Suprapubic skin (tissue), 4 donors: ENCODE results near the gene CCR9. TPM values are rescaled to one million over a fixed set of nuclear protein-coding genes. Genes with fewer than 3 reads are reported as not detected.

Source experiments
- DNase-seq, 2 donors: peaks; one replicate each; pipeline ENCODE4 v3.0.0-alpha.2; 2019; ENCODE audit warnings: low spot score in 2 of 2
- H3K27ac ChIP-seq: fragments of 200-600 bp; sonication (generic); one replicate; pipeline ENCODE4 v1.5.1; 2019
- H3K27me3 ChIP-seq: fragments of 200-600 bp; sonication (generic); one replicate; pipeline ENCODE4 v1.5.1; 2019
- H3K36me3 ChIP-seq: fragments of 200-600 bp; sonication (generic); one replicate; pipeline ENCODE4 v1.5.1; 2019
- H3K4me1 ChIP-seq: fragments of 200-600 bp; sonication (generic); one replicate; pipeline ENCODE4 v1.5.1; 2019
- H3K4me3 ChIP-seq: fragments of 200-600 bp; sonication (generic); one replicate; pipeline ENCODE4 v1.5.1; 2019; ENCODE audit warnings: mild to moderate bottlenecking
- H3K9me3 ChIP-seq: fragments of 200-600 bp; sonication (generic); one replicate; pipeline ENCODE4 v1.5.1; 2019
- CTCF ChIP-seq, 2 donors: fragments of 200-600 bp in 1 of 2; fragments of 450-650 bp in 1 of 2; sonication (generic) in 1 of 2; IDR thresholded peaks; one replicate each; pipeline ENCODE4 v1.5.1; 2016 to 2019; ENCODE audit warnings: antibody characterized with exemption in 2 of 2, mild to moderate bottlenecking in 1 of 2, moderate library complexity in 1 of 2
- EP300 ChIP-seq: sonication (generic); formaldehyde crosslinking; IDR thresholded peaks from one replicate; pipeline ENCODE4 v1.6.1; 2017; ENCODE audit warnings: antibody characterized with exemption
- POLR2A ChIP-seq, 2 donors: fragments of 450-650 bp; IDR thresholded peaks; one replicate each; pipeline ENCODE4 v1.6.1; 2017; ENCODE audit warnings: antibody characterized with exemption in 2 of 2, mild to moderate bottlenecking in 2 of 2, moderate library complexity in 2 of 2
- POLR2AphosphoS5 ChIP-seq, 3 donors: sonication (generic); formaldehyde crosslinking; IDR thresholded peaks; one replicate each; pipeline ENCODE4 v1.6.1; 2017; ENCODE audit warnings: antibody characterized with exemption in 3 of 3
- WGBS: methylation state at CpG from one replicate; pipeline ENCODE4 v1.1.5; 2018; 5-methylcytosine and 5-hydroxymethylcytosine counted together
- total RNA-seq, 4 donors: library from RNA; depleted of rRNA; stranded (reverse); fragments of >200 nt; gene quantifications; one replicate each; pipeline ENCODE4 v1.1.0, GENCODE V29; 2016

CCR9 gene
- total RNA-seq, 4 donors from 2014 or later: not detected

- no peak overlapping the region for H3K4me3 ChIP-seq
- no peaks in the 10 kb centered on the region for H3K27me3 ChIP-seq
- no peaks in the 10 kb centered on the region for H3K9me3 ChIP-seq
- H3K4me1 ChIP-seq: no peaks in the 10 kb centered on the region
- no peaks in the 10 kb centered on the region for H3K36me3 ChIP-seq
- H3K27ac ChIP-seq: no peak overlapping the region
- no peak for DNase-seq
- TF ChIP-seq EP300 (no peak), POLR2AphosphoS5 (IDR thresholded peaks at IDR 0.05) (no peak), CTCF (IDR thresholded peaks at IDR 0.05) (no peak), POLR2A (IDR thresholded peaks at IDR 0.05) (no peak)
- 72% methylated on average over 2 of the region's 2 CpGs for WGBS
Observed at GRCh38 chr3:45868213-45868612, 18.1 kb upstream of the CCR9 start.

- Histone ChIP-seq H3K9me3 (no peaks in the 10 kb centered on the region), H3K4me1 (no peaks in the 10 kb centered on the region), H3K36me3 (no peaks in the 10 kb centered on the region), H3K4me3 (no peak overlapping the region), H3K27ac (no peak overlapping the region), H3K27me3 (no peaks in the 10 kb centered on the region)
- TF ChIP-seq POLR2AphosphoS5 (IDR thresholded peaks at IDR 0.05) (no peak), CTCF (IDR thresholded peaks at IDR 0.05) (no peak)
- DNase-seq: no peak
- WGBS: 64% methylated on average over 2 of the region's 2 CpGs
Observed at GRCh38 chr3:45868650-45869049, 17.7 kb upstream of the CCR9 start.

DNA sequence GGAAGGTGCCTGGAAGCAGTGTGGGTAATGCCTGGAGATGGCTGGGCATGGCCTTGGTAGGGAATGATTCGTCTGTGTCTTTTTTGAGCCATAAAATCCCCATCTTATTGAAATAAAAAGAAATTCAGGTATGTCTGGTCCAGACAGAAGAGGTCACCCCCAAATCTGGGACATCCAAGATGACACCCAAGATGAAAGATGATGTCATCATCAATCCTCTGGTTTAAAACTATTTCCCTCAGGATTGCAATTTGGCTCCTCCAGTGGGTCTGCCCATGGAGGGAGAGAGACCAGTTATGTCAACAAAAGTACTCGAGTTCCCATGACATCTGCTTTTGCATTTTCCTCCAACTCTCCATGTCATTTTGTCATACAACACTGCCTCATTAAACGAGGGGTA lies 16.7 kb upstream of the CCR9 start:
- Histone ChIP-seq H3K27me3 (no peaks in the 10 kb centered on the region), H3K4me3 (no peak overlapping the region), H3K9me3 (no peaks in the 10 kb centered on the region), H3K4me1 (no peaks in the 10 kb centered on the region), H3K27ac (no peak overlapping the region), H3K36me3 (no peaks in the 10 kb centered on the region)
- 71% methylated on average over 3 of the region's 3 CpGs for WGBS
- no peak for TF ChIP-seq POLR2AphosphoS5 (IDR thresholded peaks at IDR 0.05)
- no peak for TF ChIP-seq POLR2A (IDR thresholded peaks at IDR 0.05)
- no peak for TF ChIP-seq EP300
- TF ChIP-seq CTCF (IDR thresholded peaks at IDR 0.05): no peak
- DNase-seq: no peak

DNA sequence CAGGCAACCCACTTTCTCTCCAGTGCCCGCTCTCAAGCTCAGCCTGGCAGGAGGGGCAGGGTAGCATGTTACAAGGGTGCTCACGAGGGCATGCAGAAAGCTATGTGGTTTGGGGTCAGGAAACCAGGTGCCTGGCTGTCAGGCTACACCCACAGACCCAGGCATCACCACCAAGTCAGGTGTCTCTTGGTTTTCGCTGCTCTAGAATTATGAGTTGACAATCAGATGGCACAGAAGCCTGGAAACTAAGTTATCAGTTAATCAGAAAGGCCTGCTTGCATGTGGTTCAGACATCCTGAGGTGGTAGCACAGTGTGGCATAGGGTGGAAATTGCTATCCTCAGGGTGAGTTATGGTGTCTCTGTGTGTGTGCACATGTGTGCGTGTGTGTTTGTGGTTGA lies 16.2 kb upstream of the CCR9 start:
- Histone ChIP-seq H3K4me3 (no peak overlapping the region), H3K9me3 (no peaks in the 10 kb centered on the region), H3K27ac (no peak overlapping the region), H3K27me3 (no peaks in the 10 kb centered on the region), H3K4me1 (no peaks in the 10 kb centered on the region), H3K36me3 (no peaks in the 10 kb centered on the region)
- no peak for DNase-seq
- WGBS: 67% methylated on average over 4 of the region's 4 CpGs
- TF ChIP-seq EP300 (no peak), CTCF (IDR thresholded peaks at IDR 0.05) (no peak), POLR2A (IDR thresholded peaks at IDR 0.05) (no peak), POLR2AphosphoS5 (IDR thresholded peaks at IDR 0.05) (no peak)

GRCh38 chr3:45871780-45872179 lies 14.6 kb upstream of the CCR9 start:
- Histone ChIP-seq H3K36me3 (no peaks in the 10 kb centered on the region), H3K27me3 (no peaks in the 10 kb centered on the region), H3K9me3 (no peaks in the 10 kb centered on the region), H3K4me1 (no peaks in the 10 kb centered on the region), H3K4me3 (no peak overlapping the region), H3K27ac (no peak overlapping the region)
- TF ChIP-seq POLR2AphosphoS5 (IDR thresholded peaks at IDR 0.05) (no peak), CTCF (IDR thresholded peaks at IDR 0.05) (no peak), POLR2A (IDR thresholded peaks at IDR 0.05) (no peak), EP300 (no peak)
- 79% methylated on average over 6 of the region's 6 CpGs for WGBS
- DNase-seq: no peak
